ENCODE measurements around the gene TNS3.

TNS3 gene

GRCh38 chr7:47515305-47515834, 66.5 kb downstream of the TNS3 start:
- no peak overlapping the region for H3K4me3 ChIP-seq (ENCODE audit: low read depth, low read length)
- TF ChIP-seq CTCF (IDR thresholded peaks at IDR 0.05; ENCODE audit: low read depth, low read length): no peak

GRCh38 chr7:47514818-47515217, 67.1 kb downstream of the TNS3 start:
- no peak for TF ChIP-seq CTCF (IDR thresholded peaks at IDR 0.05; ENCODE audit: low read depth, low read length)
- no peak overlapping the region for H3K4me3 ChIP-seq (ENCODE audit: low read depth, low read length)

- no peak for TF ChIP-seq CTCF (IDR thresholded peaks at IDR 0.05; ENCODE audit: low read depth, low read length)
- no peak overlapping the region for H3K4me3 ChIP-seq (ENCODE audit: low read depth, low read length)
Observed at GRCh38 chr7:47514367-47514766, 67.5 kb downstream of the TNS3 start.

- no peak for TF ChIP-seq CTCF (IDR thresholded peaks at IDR 0.05; ENCODE audit: low read depth, low read length)
- H3K4me3 ChIP-seq (ENCODE audit: low read depth, low read length): peak overlapping the region; percentile 32
Observed at GRCh38 chr7:47513741-47514241, 68.1 kb downstream of the TNS3 start.

- H3K4me3 ChIP-seq (ENCODE audit: low read depth, low read length): peak overlapping the region; percentile 32
- no peak for TF ChIP-seq CTCF (IDR thresholded peaks at IDR 0.05; ENCODE audit: low read depth, low read length)
Observed at GRCh38 chr7:47512481-47513176, 69.3 kb downstream of the TNS3 start.

- 0 out of 2 replicates have a peak overlapping the region, but pooled peaks have one; percentile 9 for H3K4me3 ChIP-seq (ENCODE audit: low read depth, low read length)
- no peak for TF ChIP-seq CTCF (IDR thresholded peaks at IDR 0.05; ENCODE audit: low read depth, low read length)
Observed at GRCh38 chr7:47511699-47512370, 70.1 kb downstream of the TNS3 start.

- no peak for TF ChIP-seq CTCF (IDR thresholded peaks at IDR 0.05; ENCODE audit: low read depth, low read length)
- H3K4me3 ChIP-seq (ENCODE audit: low read depth, low read length): no peak overlapping the region
Observed at GRCh38 chr7:47510786-47511185, 71.1 kb downstream of the TNS3 start.

Data from WI38 (cell line).